ENCODE data around the gene SMIM28.
"Not testable (repeated sequence)": the region's sequence is repeated elsewhere in the genome, so short reads cannot be mapped to it uniquely, and the experiment has no call there.

Gene SMIM28

GRCh38 chr6:138421608-138422007 lies 43.9 kb downstream of the SMIM28 start:
- H3K27me3 ChIP-seq (ENCODE audit: insufficient read depth, low read length, poor library complexity, severe bottlenecking) = no peaks in the 10 kb centered on the region
- TF ChIP-seq CTCF (conservative IDR thresholded peaks at IDR 0.05; ENCODE audit: low read length) = no peak
- no peak for TF ChIP-seq EZH2phosphoT487 (IDR thresholded peaks at IDR 0.05; ENCODE audit: borderline replicate concordance)
- H2AFZ ChIP-seq (ENCODE audit: low read length) = no peak overlapping the region
- H3K9me3 ChIP-seq (ENCODE audit: insufficient read depth, low read depth, low read length) = no peaks in the 10 kb centered on the region
- H3K79me2 ChIP-seq (ENCODE audit: insufficient read depth, low read length) = no peaks in the 10 kb centered on the region
- no peaks in the 10 kb centered on the region for H3K9me2 ChIP-seq (replicated peaks; ENCODE audit: low read depth, low read length)
- H3K9ac ChIP-seq (ENCODE audit: low read depth, low read length, poor library complexity, severe bottlenecking) = no peak overlapping the region
- no peak overlapping the region for H3K4me2 ChIP-seq (ENCODE audit: low read depth, low read length, poor library complexity, severe bottlenecking)
- no peaks in the 10 kb centered on the region for H3K36me3 ChIP-seq (ENCODE audit: insufficient read depth, low read length)
- H3F3A ChIP-seq (ENCODE audit: low read depth) = no peaks in the 10 kb centered on the region
- H3K4me3 ChIP-seq (ENCODE audit: low read length, poor library complexity, severe bottlenecking) = no peak overlapping the region
- no peaks in the 10 kb centered on the region for H4K20me1 ChIP-seq (ENCODE audit: insufficient read depth, low read length, poor library complexity, severe bottlenecking)
- H3K4me1 ChIP-seq (ENCODE audit: insufficient read depth, low read length, poor library complexity, severe bottlenecking) = peaks cover 3% of the 10 kb centered on the region

- H3K9me3 ChIP-seq (ENCODE audit: insufficient read depth, low read depth, low read length) = no peaks in the 10 kb centered on the region
- no peak overlapping the region for H3K4me3 ChIP-seq (ENCODE audit: low read length, poor library complexity, severe bottlenecking)
- no peak overlapping the region for H3K4me2 ChIP-seq (ENCODE audit: low read depth, low read length, poor library complexity, severe bottlenecking)
- no peaks in the 10 kb centered on the region for H3K79me2 ChIP-seq (ENCODE audit: insufficient read depth, low read length)
- no peak for TF ChIP-seq EZH2phosphoT487 (IDR thresholded peaks at IDR 0.05; ENCODE audit: borderline replicate concordance)
- no peak for TF ChIP-seq CTCF (conservative IDR thresholded peaks at IDR 0.05; ENCODE audit: low read length)
- H3K9ac ChIP-seq (ENCODE audit: low read depth, low read length, poor library complexity, severe bottlenecking) = no peak overlapping the region
- no peaks in the 10 kb centered on the region for H3K27me3 ChIP-seq (ENCODE audit: insufficient read depth, low read length, poor library complexity, severe bottlenecking)
- no peaks in the 10 kb centered on the region for H3K36me3 ChIP-seq (ENCODE audit: insufficient read depth, low read length)
- H3K9me2 ChIP-seq (replicated peaks; ENCODE audit: low read depth, low read length) = no peaks in the 10 kb centered on the region
- H3K4me1 ChIP-seq (ENCODE audit: insufficient read depth, low read length, poor library complexity, severe bottlenecking) = peaks cover 3% of the 10 kb centered on the region
- H4K20me1 ChIP-seq (ENCODE audit: insufficient read depth, low read length, poor library complexity, severe bottlenecking) = no peaks in the 10 kb centered on the region
- no peak overlapping the region for H2AFZ ChIP-seq (ENCODE audit: low read length)
- no peaks in the 10 kb centered on the region for H3F3A ChIP-seq (ENCODE audit: low read depth)
These were observed 45.2 kb downstream of the SMIM28 start for GRCh38 chr6:138422861-138423260.

- Histone ChIP-seq H3F3A (ENCODE audit: low read depth) (no peaks in the 10 kb centered on the region), H3K79me2 (ENCODE audit: insufficient read depth, low read length) (no peaks in the 10 kb centered on the region), H3K4me2 (ENCODE audit: low read depth, low read length, poor library complexity, severe bottlenecking) (no peak overlapping the region), H4K20me1 (ENCODE audit: insufficient read depth, low read length, poor library complexity, severe bottlenecking) (no peaks in the 10 kb centered on the region), H3K9me3 (ENCODE audit: insufficient read depth, low read depth, low read length) (no peaks in the 10 kb centered on the region), H3K4me1 (ENCODE audit: insufficient read depth, low read length, poor library complexity, severe bottlenecking) (peaks cover 3% of the 10 kb centered on the region), H3K4me3 (ENCODE audit: low read length, poor library complexity, severe bottlenecking) (no peak overlapping the region), H2AFZ (ENCODE audit: low read length) (no peak overlapping the region), H3K9me2 (replicated peaks; ENCODE audit: low read depth, low read length) (no peaks in the 10 kb centered on the region), H3K36me3 (ENCODE audit: insufficient read depth, low read length) (no peaks in the 10 kb centered on the region), H3K27me3 (ENCODE audit: insufficient read depth, low read length, poor library complexity, severe bottlenecking) (no peaks in the 10 kb centered on the region), H3K9ac (ENCODE audit: low read depth, low read length, poor library complexity, severe bottlenecking) (no peak overlapping the region)
- no peak for TF ChIP-seq CTCF (conservative IDR thresholded peaks at IDR 0.05; ENCODE audit: low read length)
- no peak for TF ChIP-seq EZH2phosphoT487 (IDR thresholded peaks at IDR 0.05; ENCODE audit: borderline replicate concordance)
These were observed 46.5 kb downstream of the SMIM28 start for GRCh38 chr6:138424004-138424904.

- not testable (repeated sequence) for H3K9me2 ChIP-seq (replicated peaks; ENCODE audit: low read depth, low read length); H3K9ac ChIP-seq (ENCODE audit: low read depth, low read length, poor library complexity, severe bottlenecking); H3K36me3 ChIP-seq (ENCODE audit: insufficient read depth, low read length); H3K4me2 ChIP-seq (ENCODE audit: low read depth, low read length, poor library complexity, severe bottlenecking); H3K4me3 ChIP-seq (ENCODE audit: low read length, poor library complexity, severe bottlenecking); H3K4me1 ChIP-seq (ENCODE audit: insufficient read depth, low read length, poor library complexity, severe bottlenecking); H4K20me1 ChIP-seq (ENCODE audit: insufficient read depth, low read length, poor library complexity, severe bottlenecking); H3F3A ChIP-seq (ENCODE audit: low read depth); H3K27me3 ChIP-seq (ENCODE audit: insufficient read depth, low read length, poor library complexity, severe bottlenecking); H3K9me3 ChIP-seq (ENCODE audit: insufficient read depth, low read depth, low read length); H2AFZ ChIP-seq (ENCODE audit: low read length); H3K79me2 ChIP-seq (ENCODE audit: insufficient read depth, low read length)
These were observed 47.6 kb downstream of the SMIM28 start for GRCh38 chr6:138425256-138425655.

Measured in Loucy (cell line).